MM.1S (cell line): ENCODE results near the gene NKIRAS2.

Source experiments
- DNase-seq: peaks from one replicate; pipeline ENCODE4 v3.0.0-alpha.2; 2015
- H2AFZ ChIP-seq: fragments of 300-600 bp; sonication (generic); 2 replicates; pipeline ENCODE4 v1.6.0; 2016; ENCODE audit warnings: antibody characterized with exemption, low read length
- H3F3A ChIP-seq: fragments of 300-600 bp; sonication (generic); 2 replicates; pipeline ENCODE4 v1.6.1; 2016; ENCODE audit warnings: mild to moderate bottlenecking, antibody characterized with exemption, low read length, moderate library complexity, mixed read lengths; ENCODE audit not compliant: insufficient read depth
- H3K27ac ChIP-seq: fragments of 300-600 bp; sonication (generic); 2 replicates; pipeline ENCODE4 v1.5.1; 2016; ENCODE audit warnings: mild to moderate bottlenecking, low read length
- H3K27me3 ChIP-seq: fragments of 300-600 bp; sonication (generic); replicated peaks from 2 replicates; pipeline ENCODE4 v1.6.0; 2016; ENCODE audit warnings: low read length; ENCODE audit not compliant: insufficient read depth
- H3K36me3 ChIP-seq: fragments of 300-600 bp; sonication (generic); replicated peaks from 2 replicates; pipeline ENCODE4 v1.6.1; 2016; ENCODE audit warnings: mild to moderate bottlenecking, low read length, mixed read lengths; ENCODE audit not compliant: insufficient read depth
- H3K4me1 ChIP-seq: fragments of 300-600 bp; sonication (generic); 2 replicates; pipeline ENCODE4 v1.6.1; 2016; ENCODE audit warnings: low read length, mixed read lengths
- H3K4me2 ChIP-seq: fragments of 300-600 bp; sonication (generic); 2 replicates; pipeline ENCODE4 v1.6.0; 2016; ENCODE audit warnings: low read depth, low read length
- H3K4me3 ChIP-seq: fragments of 300-600 bp; sonication (generic); 2 replicates; pipeline ENCODE4 v1.5.1; 2016; ENCODE audit warnings: low read length, mixed read lengths
- H3K79me2 ChIP-seq: fragments of 300-600 bp; sonication (generic); 2 replicates; pipeline ENCODE4 v1.6.1; 2016; ENCODE audit warnings: mixed run types, low read length, mixed read lengths
- H3K9ac ChIP-seq: fragments of 300-600 bp; sonication (generic); 2 replicates; pipeline ENCODE4 v1.6.1; 2016; ENCODE audit warnings: low read length, mixed read lengths
- H3K9me2 ChIP-seq: fragments of 300-600 bp; sonication (generic); replicated peaks from 2 replicates; pipeline ENCODE4 v1.6.1; 2016; ENCODE audit warnings: mild to moderate bottlenecking, low read length, mixed read lengths; ENCODE audit not compliant: insufficient read depth
- H3K9me3 ChIP-seq: fragments of 300-600 bp; sonication (generic); replicated peaks from 2 replicates; pipeline ENCODE4 v1.6.1; 2016; ENCODE audit warnings: mild to moderate bottlenecking, low read length, mixed read lengths; ENCODE audit not compliant: insufficient read depth
- H4K20me1 ChIP-seq: fragments of 300-600 bp; sonication (generic); 2 replicates; pipeline ENCODE4 v1.6.1; 2016; ENCODE audit warnings: mild to moderate bottlenecking, low read length, moderate library complexity, mixed read lengths; ENCODE audit not compliant: insufficient read depth
- EZH2 ChIP-seq: fragments of 300-600 bp; sonication (generic); optimal IDR thresholded peaks from 2 replicates; pipeline ENCODE3; 2017; ENCODE audit warnings: low read depth, mild to moderate bottlenecking, antibody characterized with exemption, low read length, mixed read lengths
- EZH2phosphoT487 ChIP-seq: fragments of 300-600 bp; sonication (generic); IDR thresholded peaks from 2 replicates; pipeline ENCODE4 v1.6.1; 2018; ENCODE audit warnings: antibody characterized with exemption, low read length
- TF ChIP-seq, protein P1 (sequence below): fragments of 300-600 bp; sonication (generic); IDR thresholded peaks from 2 replicates; pipeline ENCODE4 v1.5.1; 2016; ENCODE audit warnings: antibody characterized with exemption, low read length, mixed read lengths

NKIRAS2 gene

DNA sequence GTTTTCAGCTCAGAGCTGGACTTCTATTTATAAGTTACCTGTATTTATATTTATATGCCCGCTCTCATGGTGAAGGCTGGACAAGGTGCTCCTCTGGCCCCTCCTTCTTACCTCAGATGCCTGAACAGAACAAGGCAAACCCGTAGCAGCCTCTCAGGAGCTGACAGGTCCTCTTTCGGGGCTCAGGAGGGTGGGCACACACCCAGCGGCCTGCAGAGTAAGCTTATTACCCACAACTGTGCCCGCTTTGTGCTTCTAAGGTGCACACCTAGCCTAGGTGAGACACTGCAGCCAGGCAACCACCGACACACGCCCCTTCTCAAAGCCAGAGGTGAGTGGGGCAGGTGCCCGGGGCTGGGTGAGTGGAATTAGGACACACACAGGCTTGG lies 5.3 kb downstream of the NKIRAS2 start:
- Histone ChIP-seq H3K4me1 (peaks cover 29% of the 10 kb centered on the region), H3F3A (peaks cover 15% of the 10 kb centered on the region), H4K20me1 (no peaks in the 10 kb centered on the region), H3K4me3 (no peak overlapping the region), H3K9me3 (no peaks in the 10 kb centered on the region), H3K9me2 (no peaks in the 10 kb centered on the region), H3K79me2 (peaks cover 20% of the 10 kb centered on the region), H3K4me2 (peak overlapping the region; percentile 65), H3K27me3 (no peaks in the 10 kb centered on the region), H3K27ac (peak overlapping the region; percentile 60; the same call in 1 of the 2 replicates), H3K36me3 (no peaks in the 10 kb centered on the region), H2AFZ (no peak overlapping the region), H3K9ac (peak overlapping the region; percentile 29; the same call in 1 of the 2 replicates)
- DNase-seq = no peak
- TF ChIP-seq, protein P1, sequence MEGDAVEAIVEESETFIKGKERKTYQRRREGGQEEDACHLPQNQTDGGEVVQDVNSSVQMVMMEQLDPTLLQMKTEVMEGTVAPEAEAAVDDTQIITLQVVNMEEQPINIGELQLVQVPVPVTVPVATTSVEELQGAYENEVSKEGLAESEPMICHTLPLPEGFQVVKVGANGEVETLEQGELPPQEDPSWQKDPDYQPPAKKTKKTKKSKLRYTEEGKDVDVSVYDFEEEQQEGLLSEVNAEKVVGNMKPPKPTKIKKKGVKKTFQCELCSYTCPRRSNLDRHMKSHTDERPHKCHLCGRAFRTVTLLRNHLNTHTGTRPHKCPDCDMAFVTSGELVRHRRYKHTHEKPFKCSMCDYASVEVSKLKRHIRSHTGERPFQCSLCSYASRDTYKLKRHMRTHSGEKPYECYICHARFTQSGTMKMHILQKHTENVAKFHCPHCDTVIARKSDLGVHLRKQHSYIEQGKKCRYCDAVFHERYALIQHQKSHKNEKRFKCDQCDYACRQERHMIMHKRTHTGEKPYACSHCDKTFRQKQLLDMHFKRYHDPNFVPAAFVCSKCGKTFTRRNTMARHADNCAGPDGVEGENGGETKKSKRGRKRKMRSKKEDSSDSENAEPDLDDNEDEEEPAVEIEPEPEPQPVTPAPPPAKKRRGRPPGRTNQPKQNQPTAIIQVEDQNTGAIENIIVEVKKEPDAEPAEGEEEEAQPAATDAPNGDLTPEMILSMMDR = no peak
- no peak for TF ChIP-seq EZH2
- TF ChIP-seq EZH2phosphoT487 = no peak

DNA sequence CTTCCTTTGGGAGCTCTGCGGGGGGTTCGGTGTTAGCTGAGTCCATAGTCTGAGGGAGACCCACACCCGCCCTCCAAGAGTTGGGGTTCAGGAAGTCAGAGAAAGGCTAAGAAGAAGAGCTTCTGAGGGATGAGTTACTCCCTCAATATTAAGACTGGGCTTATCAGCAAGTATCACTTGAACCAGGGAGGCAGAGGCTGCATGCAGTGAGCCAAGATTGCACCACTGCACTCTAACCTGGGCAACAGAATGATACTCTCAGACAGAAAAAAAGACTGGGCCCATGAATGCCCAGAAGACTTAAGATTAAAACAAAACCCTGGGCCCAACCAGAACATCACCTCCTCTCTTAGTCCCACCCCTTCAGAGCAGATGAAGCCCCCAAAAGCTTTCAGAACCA lies 6.0 kb downstream of the NKIRAS2 start:
- Histone ChIP-seq H2AFZ (no peak overlapping the region), H3K9me2 (no peaks in the 10 kb centered on the region), H4K20me1 (no peaks in the 10 kb centered on the region), H3K79me2 (peaks cover 12% of the 10 kb centered on the region), H3K4me1 (peaks cover 27% of the 10 kb centered on the region), H3F3A (peaks cover 15% of the 10 kb centered on the region), H3K9ac (no peak overlapping the region), H3K27ac (no peak overlapping the region; the same call in 1 of the 2 replicates), H3K9me3 (no peaks in the 10 kb centered on the region), H3K4me2 (no peak overlapping the region), H3K27me3 (no peaks in the 10 kb centered on the region), H3K36me3 (no peaks in the 10 kb centered on the region), H3K4me3 (no peak overlapping the region)
- no peak for DNase-seq
- TF ChIP-seq, protein P1 = no peak
- no peak for TF ChIP-seq EZH2phosphoT487
- TF ChIP-seq EZH2 = no peak

DNA sequence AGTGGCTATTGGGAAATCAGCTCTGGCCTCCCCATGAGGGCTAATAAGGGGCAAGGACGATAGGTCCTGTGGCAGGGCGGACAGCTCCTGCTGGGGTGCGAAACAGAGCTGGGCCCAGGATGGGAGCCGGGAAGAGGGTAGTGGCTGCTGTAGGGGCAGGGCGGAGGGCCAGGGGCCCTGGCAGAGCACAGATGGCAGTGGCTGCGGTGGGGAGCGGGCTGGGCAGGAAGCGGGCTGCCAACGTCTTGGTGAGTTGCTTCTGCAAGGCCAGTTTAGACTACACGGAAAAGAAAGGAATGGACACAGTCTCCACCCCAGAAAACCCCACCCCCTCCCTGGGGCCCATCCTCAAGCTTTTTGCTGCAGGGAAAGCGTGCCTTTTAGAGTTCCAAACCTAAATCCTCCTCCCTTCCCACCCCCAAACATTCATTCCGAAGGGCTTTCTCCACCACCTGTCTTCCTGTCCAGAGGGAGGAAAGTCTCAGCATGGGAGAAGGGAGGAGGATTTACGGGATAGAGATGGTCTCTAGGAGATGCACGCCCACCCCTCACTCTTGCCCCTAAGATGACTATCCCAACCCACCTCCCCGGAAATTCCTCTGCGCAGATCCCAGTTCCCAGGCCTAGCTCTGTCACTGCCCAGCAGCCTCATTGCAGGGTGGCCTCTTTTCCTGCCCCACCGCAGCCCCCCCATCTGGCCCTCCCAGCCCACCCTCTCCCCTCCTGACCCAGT lies 7.1 kb downstream of the NKIRAS2 start:
- H3K4me2 ChIP-seq = no peak overlapping the region
- H3K27ac ChIP-seq = no peak overlapping the region
- H3K4me1 ChIP-seq = peaks cover 21% of the 10 kb centered on the region
- peaks cover 15% of the 10 kb centered on the region for H3F3A ChIP-seq
- no peaks in the 10 kb centered on the region for H3K9me2 ChIP-seq
- no peaks in the 10 kb centered on the region for H3K36me3 ChIP-seq
- no peak overlapping the region for H3K9ac ChIP-seq
- no peak overlapping the region for H2AFZ ChIP-seq
- no peaks in the 10 kb centered on the region for H4K20me1 ChIP-seq
- no peak for TF ChIP-seq EZH2
- TF ChIP-seq EZH2phosphoT487 = no peak
- TF ChIP-seq, protein P1 = no peak
- no peak overlapping the region for H3K4me3 ChIP-seq
- H3K27me3 ChIP-seq = no peaks in the 10 kb centered on the region
- H3K9me3 ChIP-seq = no peaks in the 10 kb centered on the region
- DNase-seq = no peak
- H3K79me2 ChIP-seq = 0 out of 2 replicates have a peak, but pooled peaks cover 6% of the 10 kb centered on the region
